ENCODE results near the gene ANKRD28. TPM values are rescaled to one million over a fixed set of nuclear protein-coding genes. Genes with fewer than 3 reads are reported as not detected.

Gene ANKRD28
- total RNA-seq, 1 experiment from 2014 or later: 47.5 TPM

DNA sequence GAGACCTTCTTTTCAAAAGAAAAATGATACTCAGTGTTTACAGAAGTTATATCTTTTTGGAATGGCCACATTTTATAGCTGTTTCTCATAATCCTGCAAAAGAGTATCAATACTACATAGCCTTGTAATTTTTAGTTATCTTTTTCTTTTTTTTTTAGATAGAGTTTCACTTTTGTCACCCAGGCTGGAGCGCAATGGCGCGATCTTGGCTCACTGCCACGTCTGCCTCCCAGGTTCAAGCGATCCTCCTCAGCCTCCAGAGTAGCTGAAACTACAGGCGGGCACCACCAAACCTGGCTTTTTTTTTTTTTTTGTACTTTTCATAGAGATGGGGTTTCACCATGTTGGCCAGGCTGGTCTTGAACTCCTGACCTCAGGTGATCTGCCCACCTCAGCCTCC is 53.6 kb downstream of the ANKRD28 start:
- ATAC-seq (no peak), DNase-seq (ENCODE audit: low read depth, low spot score) (no peak)
- no TSS peak for BruUV-seq (replicated peaks)
- intact Hi-C loops (cut with micrococcal nuclease): no loop called here
- H3K9me2 ChIP-seq (ENCODE audit: insufficient read depth): no peaks in the 10 kb centered on the region
- RAD21 ChIA-PET (ENCODE audit: low non-redundant PET in 1 of 2, low total read pairs in 2 of 2, uncharacterized antibody in 2 of 2, unreplicated experiment in 2 of 2): no interaction called here
- H3K4me1 ChIP-seq (ENCODE audit: control insufficient read depth in 1 of 2, insufficient read depth in 2 of 2, low read length in 2 of 2): no peaks in the 10 kb centered on the region
- no peaks in the 10 kb centered on the region for H3K27me3 ChIP-seq (ENCODE audit: insufficient read depth, low read length)
- POLR2A ChIA-PET: no interaction called here
- no peak for TF ChIP-seq POLR2A (IDR thresholded peaks at IDR 0.05; ENCODE audit: borderline replicate concordance, extremely low read depth, insufficient read depth, insufficient read length)
- no peak for TF ChIP-seq ZFX (IDR thresholded peaks at IDR 0.05)
- TF ChIP-seq CBX3 (IDR thresholded peaks at IDR 0.05; ENCODE audit: low read depth): no peak
- TF ChIP-seq, protein P1, sequence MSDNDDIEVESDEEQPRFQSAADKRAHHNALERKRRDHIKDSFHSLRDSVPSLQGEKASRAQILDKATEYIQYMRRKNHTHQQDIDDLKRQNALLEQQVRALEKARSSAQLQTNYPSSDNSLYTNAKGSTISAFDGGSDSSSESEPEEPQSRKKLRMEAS (IDR thresholded peaks at IDR 0.05): no peak
- no peak for TF ChIP-seq POLR2AphosphoS5 (IDR thresholded peaks at IDR 0.05; ENCODE audit: low read depth, low read length)
- TF ChIP-seq EZH2 (IDR thresholded peaks at IDR 0.05): no peak
- no peak for TF ChIP-seq EZH2phosphoT487 (IDR thresholded peaks at IDR 0.05; ENCODE audit: borderline replicate concordance)
- TF ChIP-seq ZNF274 (IDR thresholded peaks at IDR 0.05; ENCODE audit: low read depth, low read length): no peak
- no peak for TF ChIP-seq RAD21 (IDR thresholded peaks at IDR 0.05; ENCODE audit: low read depth)
- no peak for TF ChIP-seq TCF7L2 (IDR thresholded peaks at IDR 0.05; ENCODE audit: borderline replicate concordance, extremely low read depth, insufficient read depth, insufficient read length)
- TF ChIP-seq, protein P2, sequence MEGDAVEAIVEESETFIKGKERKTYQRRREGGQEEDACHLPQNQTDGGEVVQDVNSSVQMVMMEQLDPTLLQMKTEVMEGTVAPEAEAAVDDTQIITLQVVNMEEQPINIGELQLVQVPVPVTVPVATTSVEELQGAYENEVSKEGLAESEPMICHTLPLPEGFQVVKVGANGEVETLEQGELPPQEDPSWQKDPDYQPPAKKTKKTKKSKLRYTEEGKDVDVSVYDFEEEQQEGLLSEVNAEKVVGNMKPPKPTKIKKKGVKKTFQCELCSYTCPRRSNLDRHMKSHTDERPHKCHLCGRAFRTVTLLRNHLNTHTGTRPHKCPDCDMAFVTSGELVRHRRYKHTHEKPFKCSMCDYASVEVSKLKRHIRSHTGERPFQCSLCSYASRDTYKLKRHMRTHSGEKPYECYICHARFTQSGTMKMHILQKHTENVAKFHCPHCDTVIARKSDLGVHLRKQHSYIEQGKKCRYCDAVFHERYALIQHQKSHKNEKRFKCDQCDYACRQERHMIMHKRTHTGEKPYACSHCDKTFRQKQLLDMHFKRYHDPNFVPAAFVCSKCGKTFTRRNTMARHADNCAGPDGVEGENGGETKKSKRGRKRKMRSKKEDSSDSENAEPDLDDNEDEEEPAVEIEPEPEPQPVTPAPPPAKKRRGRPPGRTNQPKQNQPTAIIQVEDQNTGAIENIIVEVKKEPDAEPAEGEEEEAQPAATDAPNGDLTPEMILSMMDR (IDR thresholded peaks at IDR 0.05 in 2 of 3, conservative IDR thresholded peaks at IDR 0.05 in 1 of 3; ENCODE audit: borderline replicate concordance in 1 of 3, insufficient read depth in 1 of 3, low read depth in 2 of 3, low read length in 2 of 3): no peak
- no peak for TF ChIP-seq EGR1 (IDR thresholded peaks at IDR 0.05; ENCODE audit: low read depth)
- TF ChIP-seq FOSL1 (IDR thresholded peaks at IDR 0.05; ENCODE audit: low read depth): no peak
- peaks cover 5% of the 10 kb centered on the region; the same call in 1 of the 2 replicates for H3K79me2 ChIP-seq (ENCODE audit: insufficient read depth, low read length)
- no peak overlapping the region for H3K4me2 ChIP-seq (ENCODE audit: low read length)
- no peak overlapping the region for H2AFZ ChIP-seq (ENCODE audit: low read depth, low read length, poor library complexity, severe bottlenecking)
- CTCF ChIA-PET: interaction anchor here (0.8 to 1.2 kb wide), 2 partner anchors 53 to 68 kb away, joined by 3 to 5 read pairs; no protein-coding TSS in a partner anchor
- no peaks in the 10 kb centered on the region for H4K20me1 ChIP-seq (ENCODE audit: insufficient read depth)
- no peaks in the 10 kb centered on the region; a peak in 1 of 4 replicates for H3K36me3 ChIP-seq (ENCODE audit: control insufficient read depth in 1 of 2, insufficient read depth in 2 of 2, low read length in 2 of 2)
- no peak overlapping the region for H3K9ac ChIP-seq (ENCODE audit: low read length)
- no peak overlapping the region for H3K4me3 ChIP-seq (replicated peaks in 1 of 2; ENCODE audit: low read depth in 1 of 2, low read length in 2 of 2)
- no peak overlapping the region for H3K27ac ChIP-seq (ENCODE audit: low read depth, low read length)
- 0 out of 4 replicates have a peak, but pooled peaks cover 0 to 2% of the 10 kb centered on the region in 2 experiments for H3K9me3 ChIP-seq (ENCODE audit: control insufficient read depth in 1 of 2, insufficient read depth in 1 of 2, low read depth in 1 of 2, low read length in 2 of 2)
